HCT116 (cell line): ENCODE results near the gene BCR. TPM values are rescaled to one million over a fixed set of nuclear protein-coding genes. Genes with fewer than 3 reads are reported as not detected.

Source experiments
- ATAC-seq: fragments of 200-7000 bp; cut with Tn5 transposase; 2 replicates; pipeline ENCODE4 v1.9.1; 2020; ENCODE audit warnings: mild to moderate bottlenecking, moderate library complexity
- BruUV-seq: library from RNA; stranded (reverse); fragments of 400-500 nt; replicated peaks from 2 replicates; lab custom pipeline; 2021; lab: Mats Ljungman, UMichigan
- CTCF ChIA-PET: fragments of 300-600 bp; sonication (Branson Sonifier 250); formaldehyde crosslinking; loops from one replicate; lab custom pipeline; 2021; ENCODE audit warnings: antibody characterized with exemption; lab: Charles Lee
- POLR2A ChIA-PET: fragments of 300-600, 350-600 bp; sonication (Branson Sonifier 250); formaldehyde crosslinking; loops from one replicate; lab custom pipeline; 2021; ENCODE audit warnings: antibody characterized with exemption; lab: Charles Lee
- RAD21 ChIA-PET, 2 experiments: fragments of 300-600 bp; sonication (Branson Sonifier 250); formaldehyde crosslinking; loops; one replicate each; lab custom pipeline; 2023; ENCODE audit warnings: low total read pairs in 2 of 2; ENCODE audit not compliant: uncharacterized antibody in 2 of 2, unreplicated experiment in 2 of 2, low non-redundant PET in 1 of 2; lab: Charles Lee
- DNase-seq: peaks from one replicate; pipeline ENCODE4 v3.0.0-alpha.2; 2010; ENCODE audit warnings: low read depth, low spot score
- H2AFZ ChIP-seq: fragments of 200-600 bp; shearing (Covaris generic), sonication (generic); 2 replicates; pipeline ENCODE4 v1.6.1; 2017; ENCODE audit warnings: low read depth, mixed run types, mixed read lengths, antibody characterized with exemption, low read length; ENCODE audit not compliant: poor library complexity, severe bottlenecking
- H3K27ac ChIP-seq: 2 replicates; pipeline ENCODE4 v1.5.1; 2012; ENCODE audit warnings: low read depth, low read length
- H3K27me3 ChIP-seq: fragments of 200-600 bp; sonication (generic); 2 replicates; pipeline ENCODE4 v1.6.1; 2016; ENCODE audit warnings: mixed run types, low read length, mixed read lengths; ENCODE audit not compliant: insufficient read depth
- H3K36me3 ChIP-seq, 2 experiments: fragments of 200-500 bp in 1 of 2; fragments of 200-600 bp in 1 of 2; sonication (Bioruptor generic) in 1 of 2; sonication (generic) in 1 of 2; 2 replicates each; pipeline versions ENCODE4 v1.5.1 to v1.6.1; 2014 to 2016; ENCODE audit warnings: low read length in 2 of 2, inconsistent platforms in 1 of 2, mixed read lengths in 1 of 2, mixed run types in 1 of 2; ENCODE audit not compliant: insufficient read depth in 2 of 2, control insufficient read depth in 1 of 2
- H3K4me1 ChIP-seq, 2 experiments: fragments of 200-600 bp in 1 of 2; sonication (generic) in 1 of 2; 2 replicates each; pipeline versions ENCODE4 v1.5.1 to v1.6.1; 2012 to 2017; ENCODE audit warnings: low read length in 2 of 2, inconsistent platforms in 1 of 2, mild to moderate bottlenecking in 1 of 2, mixed read lengths in 1 of 2, mixed run types in 1 of 2, moderate library complexity in 1 of 2; ENCODE audit not compliant: insufficient read depth in 2 of 2, control insufficient read depth in 1 of 2
- H3K4me2 ChIP-seq: fragments of 200-600 bp; sonication (generic); 2 replicates; pipeline ENCODE4 v1.6.1; 2017; ENCODE audit warnings: mixed run types, low read length, mixed read lengths
- H3K4me3 ChIP-seq, 2 experiments: fragments of 200-600 bp in 1 of 2; sonication (generic) in 1 of 2; replicated peaks in 1 of 2; 2 replicates each; pipeline ENCODE4 v1.5.1; 2011 to 2016; ENCODE audit warnings: low read length in 2 of 2, control low read depth in 1 of 2, low read depth in 1 of 2, mild to moderate bottlenecking in 1 of 2, mixed read lengths in 1 of 2, mixed run types in 1 of 2
- H3K79me2 ChIP-seq: fragments of 200-600 bp; sonication (generic); 2 replicates; pipeline ENCODE4 v1.6.1; 2017; ENCODE audit warnings: mild to moderate bottlenecking, mixed run types, low read length, moderate library complexity, mixed read lengths; ENCODE audit not compliant: insufficient read depth
- H3K9ac ChIP-seq: fragments of 200-600 bp; sonication (generic); 2 replicates; pipeline ENCODE4 v1.6.1; 2016; ENCODE audit warnings: low read length, mixed read lengths
- H3K9me2 ChIP-seq: fragments of 200-600 bp; sonication (generic), shearing (Covaris generic); 2 replicates; pipeline ENCODE4 v1.6.1; 2017; ENCODE audit warnings: mixed run types, mild to moderate bottlenecking, moderate library complexity; ENCODE audit not compliant: insufficient read depth
- H3K9me3 ChIP-seq, 2 experiments: fragments of 200-500 bp in 1 of 2; fragments of 200-600 bp in 1 of 2; sonication (Bioruptor generic) in 1 of 2; sonication (generic) in 1 of 2; 2 replicates each; pipeline ENCODE4 v1.6.1; 2014 to 2017; ENCODE audit warnings: low read length in 2 of 2, mixed read lengths in 2 of 2, inconsistent platforms in 1 of 2, low read depth in 1 of 2, mild to moderate bottlenecking in 1 of 2, mixed run types in 1 of 2, moderate library complexity in 1 of 2; ENCODE audit not compliant: control insufficient read depth in 1 of 2, insufficient read depth in 1 of 2
- H4K20me1 ChIP-seq: fragments of 200-600 bp; sonication (generic), shearing (Covaris generic); 2 replicates; pipeline ENCODE4 v1.6.1; 2017; ENCODE audit warnings: mixed run types, mild to moderate bottlenecking, moderate library complexity; ENCODE audit not compliant: insufficient read depth
- CBX3 ChIP-seq: IDR thresholded peaks from 2 replicates; pipeline ENCODE4 v1.6.1; 2012; ENCODE audit warnings: low read depth
- EGR1 ChIP-seq: IDR thresholded peaks from 2 replicates; pipeline ENCODE4 v1.6.1; 2012; ENCODE audit warnings: low read depth
- EZH2 ChIP-seq: fragments of 200-600 bp; sonication (generic); IDR thresholded peaks from 2 replicates; pipeline ENCODE4 v1.6.1; 2017; ENCODE audit warnings: antibody characterized with exemption, mixed run types
- EZH2phosphoT487 ChIP-seq: fragments of 200-600 bp; IDR thresholded peaks from 2 replicates; pipeline ENCODE4 v1.6.1; 2018; ENCODE audit warnings: antibody characterized with exemption, borderline replicate concordance
- JUND ChIP-seq: IDR thresholded peaks from 2 replicates; pipeline ENCODE4 v1.6.1; 2012
- MAX ChIP-seq: IDR thresholded peaks from 2 replicates; pipeline ENCODE4 v1.6.1; 2012
- POLR2A ChIP-seq: IDR thresholded peaks from 2 replicates; pipeline ENCODE4 v1.7.0; 2011; ENCODE audit warnings: borderline replicate concordance; ENCODE audit not compliant: insufficient read depth, insufficient read length; ENCODE audit errors: extremely low read depth
- POLR2AphosphoS5 ChIP-seq: IDR thresholded peaks from 2 replicates; pipeline ENCODE4 v1.6.1; 2011; ENCODE audit warnings: mild to moderate bottlenecking, low read depth, low read length, moderate library complexity
- RAD21 ChIP-seq: IDR thresholded peaks from 2 replicates; pipeline ENCODE4 v1.6.1; 2012; ENCODE audit warnings: low read depth, mild to moderate bottlenecking
- SIN3A ChIP-seq: IDR thresholded peaks from 2 replicates; pipeline ENCODE4 v1.6.1; 2012; ENCODE audit warnings: low read depth
- SP1 ChIP-seq: IDR thresholded peaks from 2 replicates; pipeline ENCODE4 v1.6.1; 2012; ENCODE audit warnings: low read depth
- SRF ChIP-seq: IDR thresholded peaks from 2 replicates; pipeline ENCODE4 v1.6.1; 2012; ENCODE audit warnings: low read depth
- TCF7L2 ChIP-seq: IDR thresholded peaks from 2 replicates; pipeline ENCODE4 v1.7.0; 2011; ENCODE audit warnings: borderline replicate concordance, inconsistent platforms; ENCODE audit not compliant: insufficient read depth, insufficient read length; ENCODE audit errors: extremely low read depth
- YY1 ChIP-seq: IDR thresholded peaks from 2 replicates; pipeline ENCODE4 v1.6.1; 2011; ENCODE audit warnings: low read length, low read depth, moderate library complexity, mild to moderate bottlenecking; ENCODE audit not compliant: insufficient replicate concordance; ENCODE audit errors: extremely low read depth
- ZBTB33 ChIP-seq: IDR thresholded peaks from 2 replicates; pipeline ENCODE4 v1.6.1; 2011; ENCODE audit warnings: mild to moderate bottlenecking, low read length, moderate library complexity; ENCODE audit not compliant: insufficient replicate concordance; ENCODE audit errors: extremely low read depth
- ZFX ChIP-seq: fragments of 450-650 bp; IDR thresholded peaks from 2 replicates; pipeline ENCODE4 v1.6.1; 2017
- intact Hi-C: fragments of 100-400 bp; cut with micrococcal nuclease; formaldehyde crosslinking; loops from 2 replicates; pipeline ENCODE4 v1.10.0; 2022
- total RNA-seq: library from RNA; stranded (reverse); gene quantifications from one replicate; pipeline ENCODE4 v1.2.1, GENCODE V29; 2021; ENCODE audit not compliant: unreplicated experiment
- TF ChIP-seq, protein P1 (sequence below), 3 experiments: fragments of 200-600 bp in 1 of 3; sonication (generic) in 1 of 3; IDR thresholded peaks in 2 of 3; conservative IDR thresholded peaks in 1 of 3; 2 replicates each; pipeline ENCODE4 v1.5.1; 2012 to 2017; ENCODE audit warnings: low read depth in 2 of 3, low read length in 2 of 3, antibody characterized with exemption in 1 of 3, borderline replicate concordance in 1 of 3, control low read depth in 1 of 3, mild to moderate bottlenecking in 1 of 3, mixed read lengths in 1 of 3, mixed run types in 1 of 3, moderate library complexity in 1 of 3; ENCODE audit not compliant: insufficient read depth in 1 of 3

BCR gene
- total RNA-seq, 1 experiment from 2014 or later, result 39.7 TPM

DNA sequence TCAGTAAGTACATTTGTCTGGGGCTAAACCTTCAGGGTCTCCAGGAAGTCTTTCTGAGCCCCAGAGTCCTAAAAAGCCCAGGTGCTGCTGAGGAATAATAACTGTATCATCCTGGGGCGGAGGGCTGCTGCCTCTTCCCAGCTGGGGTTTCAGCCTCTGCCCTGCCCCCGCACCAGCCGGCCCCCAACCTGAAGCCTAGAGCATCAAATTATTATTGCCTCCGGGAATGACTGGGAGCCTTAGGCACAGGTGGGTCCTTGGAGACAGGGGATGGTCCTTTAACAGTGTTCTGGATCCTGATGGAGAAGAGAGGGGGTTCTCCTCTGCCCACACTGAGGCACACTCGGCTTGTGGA lies 64.4 kb downstream of the BCR start:
- BruUV-seq, result no TSS peak
- no peak overlapping the region for H2AFZ ChIP-seq
- no peaks in the 10 kb centered on the region for H3K36me3 ChIP-seq
- TF ChIP-seq RAD21 (no peak), POLR2AphosphoS5 (no peak), POLR2A (no peak), MAX (no peak), ZFX (no peak), ZBTB33 (no peak), EGR1 (no peak), JUND (no peak), SRF (no peak), TCF7L2 (no peak), EZH2 (no peak), EZH2phosphoT487 (no peak), YY1 (no peak), SP1 (no peak), CBX3 (no peak), SIN3A (no peak)
- TF ChIP-seq, protein P1, sequence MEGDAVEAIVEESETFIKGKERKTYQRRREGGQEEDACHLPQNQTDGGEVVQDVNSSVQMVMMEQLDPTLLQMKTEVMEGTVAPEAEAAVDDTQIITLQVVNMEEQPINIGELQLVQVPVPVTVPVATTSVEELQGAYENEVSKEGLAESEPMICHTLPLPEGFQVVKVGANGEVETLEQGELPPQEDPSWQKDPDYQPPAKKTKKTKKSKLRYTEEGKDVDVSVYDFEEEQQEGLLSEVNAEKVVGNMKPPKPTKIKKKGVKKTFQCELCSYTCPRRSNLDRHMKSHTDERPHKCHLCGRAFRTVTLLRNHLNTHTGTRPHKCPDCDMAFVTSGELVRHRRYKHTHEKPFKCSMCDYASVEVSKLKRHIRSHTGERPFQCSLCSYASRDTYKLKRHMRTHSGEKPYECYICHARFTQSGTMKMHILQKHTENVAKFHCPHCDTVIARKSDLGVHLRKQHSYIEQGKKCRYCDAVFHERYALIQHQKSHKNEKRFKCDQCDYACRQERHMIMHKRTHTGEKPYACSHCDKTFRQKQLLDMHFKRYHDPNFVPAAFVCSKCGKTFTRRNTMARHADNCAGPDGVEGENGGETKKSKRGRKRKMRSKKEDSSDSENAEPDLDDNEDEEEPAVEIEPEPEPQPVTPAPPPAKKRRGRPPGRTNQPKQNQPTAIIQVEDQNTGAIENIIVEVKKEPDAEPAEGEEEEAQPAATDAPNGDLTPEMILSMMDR (IDR thresholded peaks at IDR 0.05 in 2 of 3, conservative IDR thresholded peaks at IDR 0.05 in 1 of 3; ENCODE audit: borderline replicate concordance in 1 of 3, insufficient read depth in 1 of 3, low read depth in 2 of 3, low read length in 2 of 3), result no peak
- TF ChIP-seq, all 23 proteins: peak for 0
- peaks cover 4% of the 10 kb centered on the region; the same call in 1 of the 2 replicates for H4K20me1 ChIP-seq
- no peaks in the 10 kb centered on the region for H3K9me2 ChIP-seq
- H3K4me1 ChIP-seq, result peaks cover 10 to 32% of the 10 kb centered on the region in 2 experiments; a peak in 3 of 4 replicates
- DNase-seq, result no peak
- H3K27me3 ChIP-seq, result no peaks in the 10 kb centered on the region
- ChIA-PET CTCF (no interaction called here), RAD21 (no interaction called here), POLR2A (no interaction called here)
- ATAC-seq, result no peak
- H3K4me3 ChIP-seq, result no peak overlapping the region
- H3K27ac ChIP-seq, result no peak overlapping the region
- H3K4me2 ChIP-seq, result no peak overlapping the region
- intact Hi-C loops, result loop anchor here (5.0 kb wide), 1 partner anchor 763 kb away; the partner anchor contains the start of gene GSTT4
- no peak overlapping the region for H3K9ac ChIP-seq
- no peaks in the 10 kb centered on the region for H3K9me3 ChIP-seq
- peaks cover 86% of the 10 kb centered on the region for H3K79me2 ChIP-seq
